ENCODE data around the gene PDE2A. TPM values are rescaled to one million over a fixed set of nuclear protein-coding genes. Genes with fewer than 3 reads are reported as not detected.

The PDE2A gene
- total and polyA plus RNA-seq, 2 donors (not counting 3 experiments of a cell fraction or from before 2014, with no cell fraction given): 14.8 to 16.8 TPM

- H4K20me1 ChIP-seq (replicated peaks; ENCODE audit: control insufficient read depth, extremely low read depth, insufficient read depth, low read length): no peaks in the 10 kb centered on the region
- H3K4me1 ChIP-seq (ENCODE audit: control insufficient read depth, extremely low read depth, insufficient read depth, low read length): no peaks in the 10 kb centered on the region
- H3K79me2 ChIP-seq (ENCODE audit: control insufficient read depth, insufficient read depth, low read length): no peaks in the 10 kb centered on the region
- TF ChIP-seq, protein P1, sequence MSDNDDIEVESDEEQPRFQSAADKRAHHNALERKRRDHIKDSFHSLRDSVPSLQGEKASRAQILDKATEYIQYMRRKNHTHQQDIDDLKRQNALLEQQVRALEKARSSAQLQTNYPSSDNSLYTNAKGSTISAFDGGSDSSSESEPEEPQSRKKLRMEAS (IDR thresholded peaks at IDR 0.05; ENCODE audit: insufficient read depth, insufficient read length): no peak
- no peak for TF ChIP-seq POLR2A (IDR thresholded peaks at IDR 0.05; ENCODE audit: low read depth, low read length)
- TF ChIP-seq JUN (IDR thresholded peaks at IDR 0.05; ENCODE audit: borderline replicate concordance, insufficient read depth, insufficient read length, low read depth): no peak
- TF ChIP-seq MYC (IDR thresholded peaks at IDR 0.05; ENCODE audit: low read depth, low read length): no peak
- no peak for TF ChIP-seq FOS (IDR thresholded peaks at IDR 0.05; ENCODE audit: borderline replicate concordance, insufficient read depth, low read length)
- TF ChIP-seq GATA2 (IDR thresholded peaks at IDR 0.05; ENCODE audit: insufficient read depth, insufficient read length, low read depth, low read length): no peak
- no peak for TF ChIP-seq EZH2 (IDR thresholded peaks at IDR 0.05; ENCODE audit: borderline replicate concordance, low read depth, low read length, severe bottlenecking)
- TF ChIP-seq, protein P2, sequence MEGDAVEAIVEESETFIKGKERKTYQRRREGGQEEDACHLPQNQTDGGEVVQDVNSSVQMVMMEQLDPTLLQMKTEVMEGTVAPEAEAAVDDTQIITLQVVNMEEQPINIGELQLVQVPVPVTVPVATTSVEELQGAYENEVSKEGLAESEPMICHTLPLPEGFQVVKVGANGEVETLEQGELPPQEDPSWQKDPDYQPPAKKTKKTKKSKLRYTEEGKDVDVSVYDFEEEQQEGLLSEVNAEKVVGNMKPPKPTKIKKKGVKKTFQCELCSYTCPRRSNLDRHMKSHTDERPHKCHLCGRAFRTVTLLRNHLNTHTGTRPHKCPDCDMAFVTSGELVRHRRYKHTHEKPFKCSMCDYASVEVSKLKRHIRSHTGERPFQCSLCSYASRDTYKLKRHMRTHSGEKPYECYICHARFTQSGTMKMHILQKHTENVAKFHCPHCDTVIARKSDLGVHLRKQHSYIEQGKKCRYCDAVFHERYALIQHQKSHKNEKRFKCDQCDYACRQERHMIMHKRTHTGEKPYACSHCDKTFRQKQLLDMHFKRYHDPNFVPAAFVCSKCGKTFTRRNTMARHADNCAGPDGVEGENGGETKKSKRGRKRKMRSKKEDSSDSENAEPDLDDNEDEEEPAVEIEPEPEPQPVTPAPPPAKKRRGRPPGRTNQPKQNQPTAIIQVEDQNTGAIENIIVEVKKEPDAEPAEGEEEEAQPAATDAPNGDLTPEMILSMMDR (IDR thresholded peaks at IDR 0.05; ENCODE audit: extremely low read depth in 1 of 2, insufficient read depth in 1 of 2, low read depth in 1 of 2, low read length in 2 of 2): no peak
- TF ChIP-seq POLR2AphosphoS5 (IDR thresholded peaks at IDR 0.05; ENCODE audit: insufficient read depth, low read depth, low read length): no peak
- CTCF ChIA-PET: interaction anchor here (6.1 kb wide), 1 partner anchor 10 kb away, joined by 60 read pairs; no protein-coding TSS in a partner anchor
- DNase-seq (ENCODE audit: low read depth, low spot score): no peak
- no peaks in the 10 kb centered on the region for H3K9me1 ChIP-seq (replicated peaks; ENCODE audit: control insufficient read depth, extremely low read depth, insufficient read depth, low read length)
- H3K36me3 ChIP-seq (ENCODE audit: control insufficient read depth in 2 of 2, extremely low read depth in 1 of 2, insufficient read depth in 2 of 2, low read length in 2 of 2): no peaks in the 10 kb centered on the region
- POLR2A ChIA-PET: no interaction called here
- no peaks in the 10 kb centered on the region for H3K9me3 ChIP-seq (replicated peaks; ENCODE audit: control insufficient read depth, insufficient read depth, low read length)
- no peak overlapping the region for H3K4me3 ChIP-seq (replicated peaks in 1 of 3; ENCODE audit: insufficient read depth in 1 of 3, low read depth in 1 of 3, low read length in 3 of 3)
- H2AFZ ChIP-seq (ENCODE audit: low read depth, low read length): no peak overlapping the region
- no peak overlapping the region for H3K27ac ChIP-seq (ENCODE audit: insufficient read depth, low read depth, low read length)
- dilution Hi-C loops (cut with MboI; ENCODE audit: extremely low pct_ligation_motif_present, low sequenced_read_pairs): no loop called here
- no peak overlapping the region for H3K9ac ChIP-seq (replicated peaks; ENCODE audit: extremely low read depth, insufficient read depth, low read length)
- intact Hi-C loops (cut with micrococcal nuclease): no loop called here
- no peak overlapping the region for H3K4me2 ChIP-seq (ENCODE audit: insufficient read depth, low read length)
- no TSS peak for BruUV-seq (replicated peaks)
- peaks cover 37 to 42% of the 10 kb centered on the region in 2 experiments for H3K27me3 ChIP-seq (ENCODE audit: control insufficient read depth in 2 of 2, insufficient read depth in 2 of 2, low read length in 2 of 2)
- FAIRE-seq: no peak
These were observed 809 bp downstream of the PDE2A start for GRCh38 chr11:72673284-72673942.

Data from endothelial cell of umbilical vein (primary cell).